CD14-positive monocyte (primary cell): ENCODE data around the gene RPS6KA5. TPM values are rescaled to one million over a fixed set of nuclear protein-coding genes. Genes with fewer than 3 reads are reported as not detected.

Experiments used
- DNase-seq, 3 donors: peaks; one replicate each; pipeline ENCODE4 v3.0.0-alpha.2; 2011 to 2022
- H2AFZ ChIP-seq: 2 replicates; pipeline ENCODE4 v1.6.0; 2012; ENCODE audit warnings: mild to moderate bottlenecking, low read depth, low read length, inconsistent platforms; ENCODE audit not compliant: insufficient read depth, poor library complexity, severe bottlenecking
- H3K27ac ChIP-seq, 2 donors: 1 replicate in 1 of 2; 2 replicates in 1 of 2; pipeline ENCODE4 v1.5.1; 2012 to 2013; ENCODE audit warnings: low read length in 2 of 2, control low read depth in 1 of 2, inconsistent platforms in 1 of 2, low read depth in 1 of 2, mild to moderate bottlenecking in 1 of 2
- H3K27me3 ChIP-seq, 2 donors: one replicate each; pipeline versions ENCODE4 v1.6.0 to v1.6.1; 2011 to 2013; ENCODE audit warnings: low read length in 2 of 2; ENCODE audit not compliant: control insufficient read depth in 2 of 2, insufficient read depth in 2 of 2
- H3K36me3 ChIP-seq, 2 donors: replicated peaks in 1 of 2; 1 replicate in 1 of 2; 2 replicates in 1 of 2; pipeline versions ENCODE4 v1.5.1 to v1.6.1; 2012 to 2013; ENCODE audit warnings: low read length in 2 of 2, control low read depth in 1 of 2, inconsistent platforms in 1 of 2, mild to moderate bottlenecking in 1 of 2; ENCODE audit not compliant: insufficient read depth in 2 of 2, control insufficient read depth in 1 of 2
- H3K4me1 ChIP-seq, 2 donors: 1 replicate in 1 of 2; 2 replicates in 1 of 2; pipeline versions ENCODE4 v1.5.1 to v1.6.1; 2012 to 2013; ENCODE audit warnings: low read length in 2 of 2, control low read depth in 1 of 2, inconsistent platforms in 1 of 2, mild to moderate bottlenecking in 1 of 2, moderate library complexity in 1 of 2; ENCODE audit not compliant: insufficient read depth in 2 of 2, control insufficient read depth in 1 of 2
- H3K4me2 ChIP-seq: replicated peaks from 2 replicates; pipeline ENCODE3; 2012; ENCODE audit warnings: low read length, moderate library complexity, mild to moderate bottlenecking; ENCODE audit not compliant: poor library complexity, severe bottlenecking; ENCODE audit errors: extremely low read depth
- H3K4me3 ChIP-seq, 3 experiments: fragments of 200-600 bp in 1 of 3; sonication (generic) in 1 of 3; replicated peaks in 1 of 3; 1 replicate in 2 of 3; 2 replicates in 1 of 3; pipeline ENCODE4 v1.5.1; 2011 to 2013; ENCODE audit warnings: low read length in 3 of 3, mild to moderate bottlenecking in 3 of 3, control low read depth in 2 of 3, low read depth in 2 of 3, inconsistent platforms in 1 of 3, moderate library complexity in 1 of 3
- H3K79me2 ChIP-seq: 2 replicates; pipeline ENCODE4 v1.6.0; 2012; ENCODE audit warnings: mild to moderate bottlenecking, control low read depth, inconsistent platforms, low read length, moderate library complexity; ENCODE audit not compliant: insufficient read depth
- H3K9ac ChIP-seq: 2 replicates; pipeline ENCODE4 v1.6.0; 2017; ENCODE audit warnings: low read length, mild to moderate bottlenecking; ENCODE audit not compliant: insufficient read depth, poor library complexity, severe bottlenecking
- H3K9me3 ChIP-seq, 2 donors: replicated peaks in 1 of 2; 1 replicate in 1 of 2; 2 replicates in 1 of 2; pipeline versions ENCODE4 v1.5.1 to v1.6.1; 2012 to 2013; ENCODE audit warnings: low read length in 2 of 2, control low read depth in 1 of 2; ENCODE audit not compliant: control insufficient read depth in 1 of 2, insufficient read depth in 1 of 2
- H4K20me1 ChIP-seq: 2 replicates; pipeline ENCODE4 v1.6.0; 2012; ENCODE audit warnings: mild to moderate bottlenecking, low read length, control low read depth, moderate library complexity; ENCODE audit not compliant: insufficient read depth
- H3K27ac Mint-ChIP-seq, 7 donors: one replicate each; pipeline ENCODE4 v1.8.0; 2020; ENCODE audit warnings: mild to moderate bottlenecking in 7 of 7, mixed read lengths in 7 of 7, moderate library complexity in 6 of 7, inconsistent platforms in 2 of 7
- H3K27me3 Mint-ChIP-seq, 3 donors: one replicate each; pipeline ENCODE4 v1.8.0; 2021 to 2022; ENCODE audit warnings: low read depth in 3 of 3, mild to moderate bottlenecking in 3 of 3, mixed read lengths in 3 of 3, moderate library complexity in 3 of 3, inconsistent platforms in 1 of 3
- H3K36me3 Mint-ChIP-seq, 2 donors: one replicate each; pipeline ENCODE4 v1.8.0; 2020; ENCODE audit warnings: mixed read lengths in 2 of 2, inconsistent platforms in 1 of 2, mild to moderate bottlenecking in 1 of 2
- H3K4me1 Mint-ChIP-seq: one replicate; pipeline ENCODE4 v1.8.0; 2020; ENCODE audit warnings: mild to moderate bottlenecking, mixed read lengths
- H3K4me3 Mint-ChIP-seq, 2 donors: one replicate each; pipeline ENCODE4 v1.8.0; 2020; ENCODE audit warnings: mild to moderate bottlenecking in 2 of 2, mixed read lengths in 2 of 2, moderate library complexity in 1 of 2
- H3K9me3 Mint-ChIP-seq, 7 donors: one replicate each; pipeline ENCODE4 v1.8.0; 2020 to 2022; ENCODE audit warnings: mixed read lengths in 7 of 7, mild to moderate bottlenecking in 6 of 7, moderate library complexity in 6 of 7, inconsistent platforms in 2 of 7
- CTCF ChIP-seq: fragments of 200-600 bp; IDR thresholded peaks from one replicate; pipeline ENCODE4 v1.8.0; 2022; ENCODE audit warnings: antibody characterized with exemption, mild to moderate bottlenecking
- WGBS: methylation state at CpG from one replicate; pipeline ENCODE4 v1.1.5; 2013; ENCODE audit warnings: missing lambda C conversion rate; ENCODE audit not compliant: insufficient coverage; 5-methylcytosine and 5-hydroxymethylcytosine counted together
- intact Hi-C, 2 donors: fragments of 100-400 bp; cut with micrococcal nuclease; formaldehyde crosslinking; loops; one replicate each; pipeline versions ENCODE4 v1.15.0 to v1.15.1; 2023
- polyA plus RNA-seq, 3 donors: library from polyadenylated mRNA; depleted of rRNA in 1 of 3; unstranded in 2 of 3; stranded (reverse) in 1 of 3; fragments of 300-500 nt in 2 of 3; fragments of >200 nt in 1 of 3; fragmentation: Illumina TruSeq in 2 of 3; gene quantifications; 1 replicate in 2 of 3; 2 replicates in 1 of 3; pipeline ENCODE4 v1.2.3, GENCODE V29; 2012 to 2021

RPS6KA5 gene
- polyA plus RNA-seq, 3 donors, result 4.4 to 10.1 (median 7.9) TPM

DNA sequence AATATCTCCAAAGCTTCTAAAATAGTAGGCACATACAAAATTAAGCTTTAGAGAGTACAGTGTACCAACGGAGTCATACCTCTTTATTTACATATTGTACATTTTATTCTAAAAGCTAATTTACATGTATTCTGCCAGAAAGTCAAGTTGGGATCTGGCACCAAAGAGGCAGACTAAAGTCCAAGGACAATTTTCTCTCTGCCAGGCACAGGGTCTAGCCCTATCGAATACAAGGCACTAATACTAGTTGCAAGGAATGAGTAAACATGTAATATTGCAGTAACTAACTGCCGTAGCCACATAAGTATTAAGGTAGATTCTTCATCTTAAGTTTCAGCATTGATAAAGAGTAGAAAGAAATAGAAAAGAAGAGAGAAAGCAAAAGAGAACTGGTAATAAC, 93.9 kb downstream of the RPS6KA5 start:
- H3K36me3 ChIP-seq, result peaks cover 2 to 14% of the 10 kb centered on the region in 2 donors
- peaks cover 24% of the 10 kb centered on the region for H3K4me1 Mint-ChIP-seq
- TF ChIP-seq CTCF, result no peak
- H3K4me1 ChIP-seq, result peaks cover 10 to 28% of the 10 kb centered on the region in 2 donors
- peaks cover 17 to 25% of the 10 kb centered on the region in 2 donors for H3K9me3 ChIP-seq
- no peaks in the 10 kb centered on the region for H4K20me1 ChIP-seq
- H3K36me3 Mint-ChIP-seq, result peaks cover 19 to 29% of the 10 kb centered on the region in 2 donors
- no peak overlapping the region for H3K4me3 Mint-ChIP-seq
- DNase-seq, result no peak
- no peaks in the 10 kb centered on the region for H3K79me2 ChIP-seq
- no peak overlapping the region for H3K9ac ChIP-seq
- intact Hi-C loops, result no loop called here
- H3K4me2 ChIP-seq, result no peak overlapping the region
- H3K9me3 Mint-ChIP-seq, result peaks cover 16 to 30% (median 20%) of the 10 kb centered on the region in 7 donors
- H3K27ac ChIP-seq, result no peak overlapping the region
- no peaks in the 10 kb centered on the region for H3K27me3 ChIP-seq
- WGBS, result no CpG with 5 or more reads among the region's 3 CpGs
- H2AFZ ChIP-seq, result no peak overlapping the region
- H3K27ac Mint-ChIP-seq, result no peak overlapping the region
- peaks cover 0 to 3% (median 2%) of the 10 kb centered on the region in 3 donors for H3K27me3 Mint-ChIP-seq
- H3K4me3 ChIP-seq, result no peak overlapping the region

- Mint-ChIP-seq H3K36me3 (peaks cover 16 to 29% of the 10 kb centered on the region in 2 donors), H3K9me3 (peaks cover 16 to 31% (median 20%) of the 10 kb centered on the region in 7 donors), H3K27ac (no peak overlapping the region), H3K4me3 (no peak overlapping the region), H3K27me3 (peaks cover 0 to 3% (median 2%) of the 10 kb centered on the region in 3 donors), H3K4me1 (peaks cover 24% of the 10 kb centered on the region)
- H3K36me3 ChIP-seq, result peaks cover 2 to 14% of the 10 kb centered on the region in 2 donors
- no peak overlapping the region for H3K4me3 ChIP-seq
- WGBS, result 97% methylated on average over 3 of the region's 3 CpGs
- no peak overlapping the region for H2AFZ ChIP-seq
- no peak overlapping the region for H3K9ac ChIP-seq
- peaks cover 10 to 28% of the 10 kb centered on the region in 2 donors for H3K4me1 ChIP-seq
- peaks cover 17 to 25% of the 10 kb centered on the region in 2 donors for H3K9me3 ChIP-seq
- DNase-seq, result no peak
- no peaks in the 10 kb centered on the region for H3K27me3 ChIP-seq
- TF ChIP-seq CTCF, result no peak
- H4K20me1 ChIP-seq, result no peaks in the 10 kb centered on the region
- no peak overlapping the region for H3K4me2 ChIP-seq
- intact Hi-C loops, result no loop called here
- no peak overlapping the region for H3K27ac ChIP-seq
- H3K79me2 ChIP-seq, result no peaks in the 10 kb centered on the region
Measured at GRCh38 chr14:90965765-90966164, 94.7 kb downstream of the RPS6KA5 start.
